ENCODE data around the gene DIS3L. TPM values are rescaled to one million over a fixed set of nuclear protein-coding genes. Genes with fewer than 3 reads are reported as not detected.

Gene DIS3L
- total RNA-seq (2022; extraction: Qiagen RNA extraction; ENCODE audit: low read depth): 29.2 to 40.3 TPM (median 34.5 TPM) in 5 replicates

GRCh38 chr15:66293419-66294156 is at the start of gene DIS3L:
Gene DIS3L (plus strand): TSS chr15:66293568. CDS start chr15:66293597, 29 bp downstream.

GRCh38 chr15:66253418-66254088 is 39.8 kb upstream of the DIS3L start, which contains the start of gene MEGF11:
Gene MEGF11 (minus strand): TSS chr15:66253750. CDS start chr15:66128403, 125,347 bp downstream.

GRCh38 chr15:66356359-66357236 is 63.2 kb downstream of the DIS3L start, which contains the start of gene TIPIN:
Gene TIPIN (minus strand): TSS chr15:66356685. CDS start chr15:66352947, 3,738 bp downstream.

Other genes with a start within 250 kb of the DIS3L start
- 0.34 to 0.98 TPM (median 0.67 TPM) in 5 replicates for gene MEGF11, start 39.8 kb upstream of the DIS3L start, total RNA-seq (2022; extraction: Qiagen RNA extraction; ENCODE audit: low read depth)
- gene TIPIN, start 63.1 kb downstream of the DIS3L start, total RNA-seq (2022; extraction: Qiagen RNA extraction; ENCODE audit: low read depth): 23.3 to 29.7 TPM (median 26.1 TPM) in 5 replicates
- 73.0 to 113 TPM (median 94.5 TPM) in 5 replicates for gene MAP2K1, start 93.3 kb downstream of the DIS3L start, total RNA-seq (2022; extraction: Qiagen RNA extraction; ENCODE audit: low read depth)
- gene SNAPC5, start 204.2 kb downstream of the DIS3L start, total RNA-seq (2022; extraction: Qiagen RNA extraction; ENCODE audit: low read depth): 45.3 to 67.0 TPM (median 51.6 TPM) in 5 replicates
- gene RPL4, start 211.3 kb downstream of the DIS3L start, total RNA-seq (2022; extraction: Qiagen RNA extraction; ENCODE audit: low read depth): 5,132 to 6,005 TPM (median 5,362 TPM) in 5 replicates
- gene ZWILCH, start 211.8 kb downstream of the DIS3L start, total RNA-seq (2022; extraction: Qiagen RNA extraction; ENCODE audit: low read depth): 37.8 to 41.9 TPM (median 40.1 TPM) in 5 replicates